ENCODE data around the gene MBTPS1. TPM values are rescaled to one million over a fixed set of nuclear protein-coding genes. Genes with fewer than 3 reads are reported as not detected.

The MBTPS1 gene
- total and polyA plus RNA-seq, 3 experiments from 2014 or later: 38.3 to 64.7 (median 45.0) TPM

GRCh38 chr16:84045818-84046470, 70.8 kb downstream of the MBTPS1 start:
- no peaks in the 10 kb centered on the region for H3K9me3 Mint-ChIP-seq
- H3K27me3 Mint-ChIP-seq: peaks cover 3 to 9% of the 10 kb centered on the region in 2 donors
- H3K9me3 ChIP-seq (ENCODE audit: low read length): no peaks in the 10 kb centered on the region
- no peak overlapping the region for H3K27ac ChIP-seq (ENCODE audit: low read depth, low read length)
- H3K4me1 Mint-ChIP-seq: peaks cover 0 to 14% (median 4%) of the 10 kb centered on the region in 3 donors
- no peak overlapping the region for H3K27ac Mint-ChIP-seq
- peaks cover 4% of the 10 kb centered on the region for H3K36me3 ChIP-seq (ENCODE audit: insufficient read depth, low read length)
- peaks cover 0 to 27% (median 7%) of the 10 kb centered on the region in 3 donors for H3K36me3 Mint-ChIP-seq
- no peaks in the 10 kb centered on the region for H3K4me1 ChIP-seq (ENCODE audit: insufficient read depth, low read length)
- H3K4me3 ChIP-seq (ENCODE audit: low read length): no peak overlapping the region
- H3K27me3 ChIP-seq (ENCODE audit: insufficient read depth, low read length, poor library complexity, severe bottlenecking): no peaks in the 10 kb centered on the region
- CTCF ChIA-PET: no interaction called here
- no peak for DNase-seq
- POLR2A ChIA-PET: no interaction called here
- no peak overlapping the region for H3K4me3 Mint-ChIP-seq

GRCh38 chr16:84045001-84045817, 71.5 kb downstream of the MBTPS1 start:
- DNase-seq: no peak
- Mint-ChIP-seq H3K9me3 (no peaks in the 10 kb centered on the region), H3K36me3 (peaks cover 0 to 23% (median 2%) of the 10 kb centered on the region in 3 donors), H3K27me3 (peaks cover 3 to 9% of the 10 kb centered on the region in 2 donors), H3K27ac (no peak overlapping the region), H3K4me1 (peaks cover 0 to 14% (median 4%) of the 10 kb centered on the region in 3 donors), H3K4me3 (no peak overlapping the region)
- Histone ChIP-seq H3K4me1 (ENCODE audit: insufficient read depth, low read length) (no peaks in the 10 kb centered on the region), H3K9me3 (ENCODE audit: low read length) (no peaks in the 10 kb centered on the region), H3K36me3 (ENCODE audit: insufficient read depth, low read length) (peaks cover 4% of the 10 kb centered on the region), H3K27ac (ENCODE audit: low read depth, low read length) (no peak overlapping the region), H3K4me3 (ENCODE audit: low read length) (no peak overlapping the region), H3K27me3 (ENCODE audit: insufficient read depth, low read length, poor library complexity, severe bottlenecking) (no peaks in the 10 kb centered on the region)
- ChIA-PET POLR2A (no interaction called here), CTCF (no interaction called here)

GRCh38 chr16:84044118-84044488, 72.6 kb downstream of the MBTPS1 start:
- no peak overlapping the region for H3K27ac ChIP-seq (ENCODE audit: low read depth, low read length)
- DNase-seq: no peak
- Mint-ChIP-seq H3K4me3 (no peak overlapping the region), H3K36me3 (peaks cover 0 to 12% (median 2%) of the 10 kb centered on the region in 3 donors), H3K27ac (no peak overlapping the region), H3K9me3 (no peaks in the 10 kb centered on the region), H3K27me3 (peaks cover 3 to 9% of the 10 kb centered on the region in 2 donors), H3K4me1 (peaks cover 0 to 14% (median 4%) of the 10 kb centered on the region in 3 donors)
- no peaks in the 10 kb centered on the region for H3K27me3 ChIP-seq (ENCODE audit: insufficient read depth, low read length, poor library complexity, severe bottlenecking)
- no peaks in the 10 kb centered on the region for H3K36me3 ChIP-seq (ENCODE audit: insufficient read depth, low read length)
- no peaks in the 10 kb centered on the region for H3K9me3 ChIP-seq (ENCODE audit: low read length)
- POLR2A ChIA-PET: no interaction called here
- CTCF ChIA-PET: no interaction called here
- no peak overlapping the region for H3K4me3 ChIP-seq (ENCODE audit: low read length)
- no peaks in the 10 kb centered on the region for H3K4me1 ChIP-seq (ENCODE audit: insufficient read depth, low read length)

GRCh38 chr16:84043486-84044117, 73.1 kb downstream of the MBTPS1 start:
- H3K27me3 Mint-ChIP-seq: peaks cover 4 to 10% of the 10 kb centered on the region in 2 donors
- Histone ChIP-seq H3K4me3 (ENCODE audit: low read length) (no peak overlapping the region), H3K27me3 (ENCODE audit: insufficient read depth, low read length, poor library complexity, severe bottlenecking) (no peaks in the 10 kb centered on the region), H3K9me3 (ENCODE audit: low read length) (no peaks in the 10 kb centered on the region), H3K27ac (ENCODE audit: low read depth, low read length) (no peak overlapping the region), H3K4me1 (ENCODE audit: insufficient read depth, low read length) (no peaks in the 10 kb centered on the region), H3K36me3 (ENCODE audit: insufficient read depth, low read length) (no peaks in the 10 kb centered on the region)
- peaks cover 0 to 14% (median 4%) of the 10 kb centered on the region in 3 donors for H3K4me1 Mint-ChIP-seq
- POLR2A ChIA-PET: no interaction called here
- no peak overlapping the region for H3K27ac Mint-ChIP-seq
- no peak overlapping the region for H3K4me3 Mint-ChIP-seq
- CTCF ChIA-PET: no interaction called here
- no peak for DNase-seq
- peaks cover 0 to 8% (median 2%) of the 10 kb centered on the region in 3 donors for H3K36me3 Mint-ChIP-seq
- H3K9me3 Mint-ChIP-seq: no peaks in the 10 kb centered on the region

- H3K27ac ChIP-seq (ENCODE audit: low read depth, low read length): no peak overlapping the region
- CTCF ChIA-PET: no interaction called here
- POLR2A ChIA-PET: no interaction called here
- H3K36me3 Mint-ChIP-seq: peaks cover 0 to 2% (median 2%) of the 10 kb centered on the region in 3 donors
- H3K27ac Mint-ChIP-seq: no peak overlapping the region
- DNase-seq: no peak
- no peaks in the 10 kb centered on the region for H3K4me1 ChIP-seq (ENCODE audit: insufficient read depth, low read length)
- no peak overlapping the region for H3K4me3 ChIP-seq (ENCODE audit: low read length)
- no peaks in the 10 kb centered on the region for H3K9me3 Mint-ChIP-seq
- H3K4me1 Mint-ChIP-seq: peaks cover 0 to 14% (median 4%) of the 10 kb centered on the region in 3 donors
- no peaks in the 10 kb centered on the region for H3K36me3 ChIP-seq (ENCODE audit: insufficient read depth, low read length)
- H3K27me3 ChIP-seq (ENCODE audit: insufficient read depth, low read length, poor library complexity, severe bottlenecking): no peaks in the 10 kb centered on the region
- H3K4me3 Mint-ChIP-seq: no peak overlapping the region
- peaks cover 9 to 11% of the 10 kb centered on the region in 2 donors for H3K27me3 Mint-ChIP-seq
- H3K9me3 ChIP-seq (ENCODE audit: low read length): no peaks in the 10 kb centered on the region
Observed at GRCh38 chr16:84042879-84043485, 73.8 kb downstream of the MBTPS1 start.

GRCh38 chr16:84042308-84042878, 74.3 kb downstream of the MBTPS1 start, which contains the start of gene SLC38A8:
Gene SLC38A8, minus strand, starts transcription at chr16:84042795. Its CDS starts 638 bp downstream, at chr16:84042157.
- peaks cover 9 to 11% of the 10 kb centered on the region in 2 donors for H3K27me3 Mint-ChIP-seq
- H3K9me3 Mint-ChIP-seq: no peaks in the 10 kb centered on the region
- Histone ChIP-seq H3K27ac (ENCODE audit: low read depth, low read length) (no peak within 1 kb of the TSS), H3K27me3 (ENCODE audit: insufficient read depth, low read length, poor library complexity, severe bottlenecking) (no peaks in the 10 kb centered on the region), H3K4me1 (ENCODE audit: insufficient read depth, low read length) (no peaks in the 10 kb centered on the region), H3K36me3 (ENCODE audit: insufficient read depth, low read length) (no peaks in the 10 kb centered on the region), H3K4me3 (ENCODE audit: low read length) (no peak within 1 kb of the TSS), H3K9me3 (ENCODE audit: low read length) (no peaks in the 10 kb centered on the region)
- DNase-seq: no peak
- ChIA-PET POLR2A (no interaction called here), CTCF (no interaction called here)
- H3K4me1 Mint-ChIP-seq: peaks cover 0 to 14% (median 4%) of the 10 kb centered on the region in 3 donors
- H3K27ac Mint-ChIP-seq: no peak within 1 kb of the TSS
- no peak within 1 kb of the TSS for H3K4me3 Mint-ChIP-seq
- peaks cover 0 to 2% (median 1%) of the 10 kb centered on the region in 3 donors for H3K36me3 Mint-ChIP-seq

GRCh38 chr16:84041881-84042280, 74.9 kb downstream of the MBTPS1 start:
- no peak overlapping the region for H3K4me3 ChIP-seq (ENCODE audit: low read length)
- Mint-ChIP-seq H3K4me3 (no peak overlapping the region), H3K27ac (no peak overlapping the region), H3K27me3 (peaks cover 9 to 11% of the 10 kb centered on the region in 2 donors), H3K36me3 (no peaks in the 10 kb centered on the region), H3K4me1 (peaks cover 0 to 14% (median 4%) of the 10 kb centered on the region in 3 donors), H3K9me3 (no peaks in the 10 kb centered on the region)
- no peaks in the 10 kb centered on the region for H3K4me1 ChIP-seq (ENCODE audit: insufficient read depth, low read length)
- ChIA-PET POLR2A (no interaction called here), CTCF (no interaction called here)
- DNase-seq: no peak
- no peak overlapping the region for H3K27ac ChIP-seq (ENCODE audit: low read depth, low read length)
- no peaks in the 10 kb centered on the region for H3K9me3 ChIP-seq (ENCODE audit: low read length)
- no peaks in the 10 kb centered on the region for H3K27me3 ChIP-seq (ENCODE audit: insufficient read depth, low read length, poor library complexity, severe bottlenecking)
- H3K36me3 ChIP-seq (ENCODE audit: insufficient read depth, low read length): no peaks in the 10 kb centered on the region

Data from CD8-positive, alpha-beta memory T cell (primary cell).